ENCODE results near the gene TMEM100.

Gene TMEM100, protein sequence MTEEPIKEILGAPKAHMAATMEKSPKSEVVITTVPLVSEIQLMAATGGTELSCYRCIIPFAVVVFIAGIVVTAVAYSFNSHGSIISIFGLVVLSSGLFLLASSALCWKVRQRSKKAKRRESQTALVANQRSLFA

DNA sequence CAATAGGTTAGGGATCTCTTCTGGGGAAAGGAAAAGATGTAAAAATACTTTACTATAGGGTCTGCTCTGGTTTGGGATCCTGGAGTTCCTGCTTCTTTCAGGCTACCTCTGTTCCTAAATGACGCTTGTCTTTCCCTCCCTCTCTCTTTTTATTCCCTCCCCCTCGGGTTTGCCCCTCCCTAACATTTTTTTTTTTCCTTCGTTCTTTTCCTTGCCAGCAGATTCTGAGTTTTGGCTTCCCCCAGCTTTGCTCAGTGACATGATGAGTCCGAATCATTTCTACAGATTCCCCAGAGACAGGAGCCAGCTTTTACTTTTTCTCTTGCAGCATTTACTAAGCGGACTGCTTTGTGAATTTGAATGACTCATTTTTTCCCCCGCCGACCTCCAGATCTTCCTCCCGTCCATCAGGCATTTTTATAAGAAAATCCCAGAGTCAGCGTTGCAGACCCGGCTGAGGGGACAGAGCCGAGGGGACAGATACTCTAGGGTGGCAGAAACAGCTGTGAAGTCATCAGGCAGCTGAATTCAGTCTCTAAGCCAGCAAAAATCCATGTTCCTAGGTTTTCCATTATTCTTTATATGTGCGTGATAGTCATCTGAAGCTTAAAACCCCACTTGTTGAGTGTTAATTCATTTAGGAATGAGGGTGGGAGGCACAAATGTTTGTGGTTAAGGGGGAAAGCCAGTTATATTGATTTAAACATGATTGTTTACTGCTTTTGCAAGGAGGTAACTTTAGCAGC, at the start of gene TMEM100:
Gene TMEM100 (minus strand): TSS at position 123 of the 746 bp plus-strand sequence. CDS start 1,794 bp downstream, outside the sequence.
- DNase-seq: no peak

DNA sequence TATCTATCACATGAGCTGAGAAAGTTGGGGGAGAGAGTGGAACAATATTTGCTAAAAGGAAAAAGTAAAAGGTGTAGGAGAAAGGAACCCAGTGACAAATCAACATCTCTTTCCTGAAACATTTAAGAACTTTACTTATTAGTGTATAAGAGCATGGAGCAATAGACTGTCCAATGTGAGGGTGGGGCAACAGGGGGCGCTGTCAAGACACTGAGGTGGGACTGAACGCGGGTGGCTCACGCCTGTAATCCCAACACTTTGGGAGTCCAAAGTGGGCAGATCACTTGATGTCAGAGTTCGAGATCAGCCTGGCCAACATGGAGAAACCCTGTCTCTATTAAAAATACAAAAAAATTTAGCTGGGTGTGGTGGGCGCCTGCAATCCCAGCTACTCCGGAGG, 49.4 kb upstream of the TMEM100 start:
- no peak for DNase-seq

DNA sequence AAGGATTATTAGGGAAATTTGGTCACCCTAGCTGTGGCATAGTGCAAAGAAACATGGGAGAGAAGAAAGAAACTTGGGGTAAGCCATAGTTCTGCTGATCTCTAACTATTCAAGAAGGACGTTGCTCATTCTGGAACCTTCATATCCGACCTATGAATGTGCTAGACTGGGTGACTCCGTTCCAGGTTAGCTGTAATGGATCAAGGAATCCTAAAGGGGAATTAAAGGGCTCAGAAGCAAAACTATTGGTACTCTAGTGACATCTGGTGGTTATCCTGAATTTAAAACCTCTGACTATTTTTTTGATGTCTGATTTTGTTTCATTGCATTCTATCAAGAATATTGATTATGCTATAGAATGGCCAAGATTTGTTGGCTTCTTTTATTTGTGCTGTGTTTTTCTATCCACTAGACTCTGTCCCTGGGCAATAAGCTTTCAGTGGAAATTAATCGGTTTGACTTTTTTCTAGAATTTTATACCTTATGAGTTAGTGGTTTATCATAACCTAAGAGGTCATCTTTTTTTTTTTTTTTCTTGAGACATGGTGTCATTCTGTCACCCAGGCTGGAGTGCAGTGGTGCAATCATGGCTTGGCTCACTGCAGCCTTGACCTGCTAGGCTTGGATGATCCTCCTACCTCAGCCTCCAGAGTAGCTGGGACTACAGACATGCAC, 47.7 kb upstream of the TMEM100 start:
- DNase-seq: no peak

DNA sequence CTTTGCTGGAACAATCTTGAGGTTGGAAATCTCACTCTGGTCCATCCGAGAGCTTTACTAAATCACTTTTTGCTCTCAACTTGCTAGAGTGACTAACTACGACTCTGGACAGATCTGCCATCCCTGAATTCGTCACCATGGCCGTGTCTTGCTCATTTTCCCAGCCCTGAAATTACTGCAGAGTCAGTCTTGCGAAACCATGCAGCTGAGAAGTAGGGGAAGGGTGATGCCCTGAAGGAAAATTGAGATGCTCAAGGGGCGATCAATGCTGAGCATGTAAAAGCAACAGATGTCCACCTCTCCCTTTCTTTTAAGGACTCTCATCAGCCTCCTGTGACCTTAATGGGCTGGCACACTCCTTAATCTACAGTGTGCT, 46.9 kb upstream of the TMEM100 start:
- DNase-seq: no peak

DNA sequence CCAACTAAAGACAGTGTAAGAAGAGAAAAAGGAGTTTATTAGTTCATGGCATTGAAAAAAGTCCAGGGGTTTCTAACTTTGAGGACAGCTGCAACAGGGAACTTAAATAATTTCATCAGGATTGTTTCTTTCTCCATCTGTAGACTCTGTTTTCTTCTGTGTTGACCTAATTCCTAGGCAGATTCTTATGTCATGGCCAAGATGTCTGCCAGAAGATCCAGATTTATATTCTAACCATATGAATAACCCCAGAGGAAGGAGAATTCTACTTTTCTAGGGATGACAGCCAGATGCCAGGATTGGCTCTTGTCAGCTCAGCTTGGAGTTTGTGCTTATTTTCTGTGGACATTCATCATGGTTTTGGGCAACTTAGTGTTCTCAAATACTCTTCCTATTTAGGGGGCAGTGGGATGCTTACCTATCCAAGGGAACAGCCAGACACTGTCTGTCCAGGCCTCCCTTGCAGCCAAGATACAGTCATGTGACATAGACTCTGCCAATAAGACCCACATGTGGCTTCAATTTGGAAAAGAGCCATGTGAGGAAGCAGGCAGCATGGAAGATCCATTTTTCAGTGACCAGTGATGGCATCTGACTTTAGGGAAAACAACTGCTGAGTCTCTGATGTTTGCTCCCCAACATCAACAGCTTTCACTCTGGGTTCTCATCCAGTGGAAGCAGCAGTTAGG, 46.4 kb upstream of the TMEM100 start:
- DNase-seq: no peak

DNA sequence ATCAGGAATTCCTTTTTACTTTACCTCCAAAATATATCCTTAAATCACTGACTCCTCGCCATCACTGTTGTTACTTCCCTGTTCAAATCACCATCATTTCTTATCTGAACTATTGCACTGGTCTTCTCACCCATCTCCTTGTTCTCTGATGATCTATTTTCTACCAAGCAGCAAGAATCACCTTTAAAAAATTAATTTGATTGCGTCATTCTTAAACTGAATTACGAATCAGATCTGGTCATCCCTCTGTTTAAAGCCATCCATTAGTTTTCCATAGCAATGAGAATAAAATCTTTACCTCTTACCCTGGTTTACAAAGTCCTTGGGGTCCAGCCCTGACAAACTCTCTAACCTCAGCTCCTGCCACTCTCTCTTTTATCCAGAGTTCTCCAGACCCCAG, 42.8 kb upstream of the TMEM100 start:
- DNase-seq: no peak

DNA sequence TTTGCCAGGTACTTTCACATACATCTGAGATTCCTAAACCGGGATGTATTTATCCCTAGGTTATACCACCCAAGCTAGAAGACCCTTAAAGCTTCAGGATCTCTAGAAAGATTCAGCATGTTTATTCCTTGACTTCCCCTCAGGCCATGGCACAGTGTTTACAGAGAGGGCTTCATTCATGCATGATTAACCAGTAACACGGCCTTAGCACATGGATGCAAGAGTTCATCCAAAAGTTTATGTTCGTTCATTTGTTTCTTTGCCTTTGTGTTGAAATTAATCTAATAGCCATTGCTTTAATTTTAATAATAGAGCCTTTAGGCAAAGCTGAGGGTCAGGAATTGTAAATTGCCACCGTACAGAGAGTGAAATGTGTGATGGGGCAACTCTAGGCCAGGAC, 41.9 kb upstream of the TMEM100 start:
- DNase-seq: no peak

DNA sequence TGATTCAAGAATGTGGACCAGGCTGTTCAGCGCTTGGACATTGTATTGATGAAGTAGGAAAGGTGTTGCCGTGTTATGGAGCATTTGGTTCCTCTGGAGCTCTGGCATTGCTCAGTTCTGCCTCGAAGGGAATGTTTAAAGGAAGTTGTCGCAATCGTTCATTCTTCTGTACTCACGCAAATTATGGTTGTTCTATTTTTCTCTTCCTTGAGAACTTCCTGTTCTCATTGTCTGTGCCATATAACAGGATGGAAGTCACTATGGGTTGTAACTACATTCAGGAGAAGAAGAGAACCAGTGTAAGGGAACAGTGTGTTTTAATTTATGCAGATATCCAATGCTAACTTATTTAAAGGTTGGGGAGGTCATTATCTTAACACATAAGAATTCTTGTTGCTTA, 41.2 kb upstream of the TMEM100 start:
- DNase-seq: no peak

DNA sequence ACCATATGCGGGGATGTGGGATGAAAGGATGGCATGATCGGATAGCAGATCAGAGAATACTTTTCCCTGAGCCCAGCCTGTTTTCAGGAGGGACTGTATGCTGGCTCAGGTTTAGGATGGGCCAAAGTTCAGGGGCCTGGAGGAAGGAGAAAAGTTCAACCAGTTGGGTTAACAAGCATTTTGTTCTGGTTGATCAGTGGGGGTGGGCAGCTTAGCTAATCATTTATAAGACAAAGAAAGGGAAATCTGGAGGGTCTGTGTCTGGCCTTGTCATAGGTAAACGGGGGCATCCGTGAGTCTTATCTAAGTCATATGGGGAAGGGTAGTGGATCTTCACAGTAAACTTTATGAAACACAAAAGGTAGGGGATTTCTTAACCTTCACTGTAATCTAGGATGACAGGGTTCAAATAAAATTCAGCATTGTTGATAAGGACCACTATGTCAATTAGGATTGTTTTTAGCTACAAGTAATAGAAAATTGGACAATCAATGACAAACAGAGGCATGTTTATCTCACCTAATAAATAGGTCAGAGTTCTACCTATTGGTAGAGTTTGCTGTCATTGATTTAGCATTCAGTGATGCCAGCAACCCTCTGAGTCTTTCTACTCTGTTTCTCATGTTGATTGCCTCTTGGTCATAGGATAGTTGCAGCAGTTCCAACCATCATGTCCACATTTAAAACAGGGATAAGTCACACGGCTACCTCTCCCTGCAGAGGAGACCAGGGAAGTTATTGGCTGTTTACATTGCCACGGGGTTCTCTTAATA, 39.6 kb upstream of the TMEM100 start:
- no peak for DNase-seq

DNA sequence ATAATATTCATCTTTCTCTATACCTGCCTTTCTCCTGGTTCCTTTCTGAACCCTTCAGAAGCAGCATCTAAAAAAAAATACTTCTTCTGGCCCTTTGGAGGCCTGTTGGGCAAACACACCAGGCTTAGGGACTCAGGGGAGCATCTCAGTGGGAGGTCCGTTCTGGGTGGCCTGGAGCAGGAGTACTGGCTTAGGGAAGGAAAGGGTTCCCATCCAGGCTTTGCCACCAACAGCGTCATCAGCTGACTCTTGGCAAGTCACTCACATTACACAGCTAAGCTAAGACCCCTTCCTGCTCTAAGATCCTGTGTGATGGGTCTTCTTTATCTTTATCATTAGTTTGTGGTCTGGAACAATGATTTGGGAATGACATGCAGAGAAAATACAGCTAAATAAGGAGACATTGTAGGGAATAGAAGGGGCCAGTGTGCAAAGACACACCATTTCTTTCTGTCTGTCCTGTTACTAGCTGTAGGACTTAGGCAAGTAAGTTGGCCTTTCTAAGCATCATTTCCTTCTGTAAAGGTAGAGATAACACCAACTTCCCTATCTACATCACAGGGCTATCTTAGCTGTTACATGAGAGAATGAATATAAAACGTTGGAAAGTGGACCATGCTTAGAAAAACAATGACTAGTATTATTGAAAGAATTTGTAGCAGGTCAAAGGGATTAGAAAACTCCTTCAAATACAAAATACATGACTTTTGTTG, 38.1 kb upstream of the TMEM100 start:
- DNase-seq: no peak

DNA sequence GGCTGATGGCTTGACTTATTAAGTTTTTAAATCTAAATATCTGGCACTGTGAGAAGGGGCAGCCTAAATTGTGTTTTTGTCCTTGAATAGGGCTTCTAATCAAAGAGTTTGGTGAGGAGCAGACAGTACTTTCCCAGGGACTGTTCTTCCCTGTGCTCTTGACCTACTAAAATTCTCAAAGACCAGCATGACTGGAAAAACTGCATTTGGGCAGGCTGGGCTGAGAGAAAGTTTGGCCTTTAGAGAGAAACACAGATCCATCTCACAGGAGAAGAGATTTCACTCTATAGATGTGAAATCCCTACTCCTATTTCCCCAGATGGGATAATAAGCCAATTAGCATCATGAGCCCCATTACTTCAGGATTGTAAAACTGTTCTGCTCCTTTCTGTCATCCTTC, 35.5 kb upstream of the TMEM100 start:
- DNase-seq: no peak

DNA sequence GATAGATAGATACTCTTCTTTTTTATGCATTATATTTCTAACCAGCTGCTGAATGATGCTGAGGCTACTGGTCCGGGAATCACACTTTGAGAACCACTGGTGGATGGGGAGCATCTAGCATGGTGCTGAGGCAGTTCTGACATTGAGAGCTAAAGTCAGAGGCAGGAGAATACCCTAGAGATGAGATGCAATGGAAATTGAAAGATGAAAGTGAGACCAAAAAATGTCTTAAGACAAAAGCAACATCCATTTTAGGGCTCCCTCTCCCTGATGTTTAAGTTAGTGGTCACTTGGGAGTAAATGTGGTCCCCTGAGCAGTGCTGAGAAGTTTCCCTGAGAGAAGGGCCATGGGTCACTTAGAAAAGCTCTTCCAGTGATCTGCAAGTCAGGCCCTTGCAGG, 35.0 kb upstream of the TMEM100 start:
- DNase-seq: no peak

DNA sequence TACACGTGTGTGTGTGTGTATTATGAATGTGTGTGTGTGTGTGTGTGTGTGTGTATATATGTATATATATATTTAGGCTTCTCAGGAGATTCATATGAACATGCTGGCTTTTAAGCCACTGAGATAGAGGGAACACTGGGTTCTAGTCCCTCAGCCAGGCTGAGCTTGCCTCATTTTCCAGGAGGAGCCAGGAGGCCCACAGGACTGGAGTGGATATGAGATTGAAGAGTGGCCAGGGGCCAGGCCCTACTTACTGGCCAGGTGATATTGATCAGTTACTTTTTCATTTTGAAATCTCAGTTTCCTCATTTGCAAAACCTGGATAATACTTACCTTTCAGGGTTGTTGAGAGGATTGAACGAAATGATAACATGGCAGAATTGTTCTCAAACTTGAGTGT, 34.0 kb upstream of the TMEM100 start:
- no peak for DNase-seq

DNA sequence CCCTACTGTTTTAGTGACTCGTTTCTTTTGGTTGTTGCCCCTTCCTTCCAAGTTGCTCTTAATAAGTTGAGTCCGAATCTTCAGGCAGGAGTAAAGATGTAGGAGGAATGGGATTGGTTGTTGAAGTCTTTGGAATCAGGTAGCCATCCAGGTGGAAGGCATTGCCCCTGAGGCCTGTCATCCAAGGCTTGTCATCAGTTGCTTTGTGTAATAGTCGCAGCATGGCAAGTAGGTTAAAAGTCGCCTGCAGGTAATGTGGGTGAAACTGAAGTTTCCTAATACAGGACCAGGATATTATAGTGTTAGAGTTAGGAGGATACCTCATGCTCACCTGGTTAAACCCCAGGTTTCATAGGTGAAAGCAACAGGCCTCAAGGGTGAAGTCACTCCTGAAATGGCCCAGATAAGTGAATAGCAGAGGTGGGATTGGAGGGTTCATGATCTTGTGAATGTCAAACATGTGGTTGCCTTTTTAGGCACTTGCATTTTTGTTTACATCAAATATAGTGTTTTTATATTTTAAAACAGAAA, 29.1 kb upstream of the TMEM100 start:
- DNase-seq: no peak

DNA sequence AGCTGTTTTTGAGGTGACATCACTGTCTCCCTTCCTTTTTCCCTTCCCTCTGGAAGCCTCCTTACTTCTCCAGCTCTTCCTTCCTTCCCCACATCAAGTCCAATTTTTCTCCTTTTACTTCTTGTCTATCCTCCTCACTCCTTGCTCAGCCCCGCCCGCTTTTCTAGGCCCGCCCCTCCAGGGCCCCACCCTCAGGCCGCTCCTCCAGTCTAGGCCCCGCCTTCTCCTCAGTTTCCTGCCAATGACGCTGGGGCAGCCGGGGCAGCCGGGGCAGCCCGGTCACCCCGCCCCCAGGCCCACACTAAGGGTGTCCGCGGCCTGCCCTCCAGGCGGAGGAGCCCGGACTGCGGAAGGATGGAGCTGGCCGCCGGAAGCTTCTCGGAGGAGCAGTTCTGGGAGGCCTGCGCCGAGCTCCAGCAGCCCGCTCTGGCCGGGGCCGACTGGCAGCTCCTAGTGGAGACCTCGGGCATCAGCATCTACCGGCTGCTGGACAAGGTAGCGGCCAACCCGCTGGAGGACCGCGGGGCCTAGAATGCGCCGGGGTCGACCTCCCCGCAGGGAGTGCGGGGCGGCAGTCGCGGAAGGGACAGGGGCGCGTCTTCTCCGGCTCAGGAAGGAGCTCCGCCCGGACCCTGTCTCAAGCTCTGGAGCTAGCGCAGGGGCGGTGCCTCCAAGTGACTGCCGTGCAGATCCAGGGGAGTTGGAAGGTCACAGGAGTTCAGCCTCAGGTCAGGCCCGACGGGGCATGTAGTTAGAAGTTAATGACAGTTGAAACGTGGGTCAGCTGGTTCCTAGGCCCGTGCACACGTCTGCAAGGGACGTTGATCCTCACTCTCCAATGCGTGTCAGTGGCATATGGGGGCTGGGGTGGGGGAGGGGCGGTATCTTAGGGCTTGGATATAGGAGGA, 28.3 kb upstream of the TMEM100 start, which contains the start of gene PCTP:
Gene PCTP (plus strand): TSS at position 302 of the 908 bp plus-strand sequence. CDS start 53 bp downstream, at position 355.
- peak; percentile 90 for DNase-seq

DNA sequence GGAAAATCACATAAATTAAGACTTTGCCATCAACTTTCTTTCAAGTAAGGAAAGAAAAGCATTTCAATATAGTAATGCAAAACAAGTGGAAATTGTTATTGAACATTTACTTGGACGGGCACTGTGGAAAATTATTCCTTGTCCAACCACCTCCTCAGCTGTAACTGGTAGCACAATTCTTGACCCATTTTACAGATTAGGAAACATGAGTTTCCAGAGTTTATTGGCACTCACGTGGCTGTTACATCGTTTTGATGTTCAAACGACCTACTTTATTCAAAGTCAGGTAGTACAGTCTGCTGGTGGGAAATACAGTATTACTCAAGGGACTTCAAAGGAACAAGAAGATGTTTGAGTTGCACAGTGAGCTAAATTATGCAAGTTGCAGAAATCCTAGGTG, 27.3 kb upstream of the TMEM100 start:
- no peak for DNase-seq

DNA sequence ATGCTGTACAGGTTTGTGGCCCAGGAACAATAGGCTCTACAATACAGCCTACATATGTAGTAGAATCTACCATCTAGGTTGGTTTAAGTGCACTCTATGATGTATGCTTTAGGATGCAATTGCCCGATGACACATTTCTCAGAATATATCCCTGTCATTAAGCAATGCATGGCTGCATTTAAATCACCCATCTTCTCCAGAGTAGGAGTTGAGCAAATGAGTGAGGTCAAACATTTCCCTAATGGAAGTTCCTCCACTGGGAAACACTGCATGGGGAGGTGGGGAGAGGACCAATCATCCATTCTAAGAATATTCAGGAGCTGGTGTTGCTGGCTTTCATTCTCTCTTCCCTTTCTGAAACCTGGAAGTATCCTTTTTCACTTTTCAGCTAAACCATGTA, 26.2 kb upstream of the TMEM100 start:
- DNase-seq: no peak

DNA sequence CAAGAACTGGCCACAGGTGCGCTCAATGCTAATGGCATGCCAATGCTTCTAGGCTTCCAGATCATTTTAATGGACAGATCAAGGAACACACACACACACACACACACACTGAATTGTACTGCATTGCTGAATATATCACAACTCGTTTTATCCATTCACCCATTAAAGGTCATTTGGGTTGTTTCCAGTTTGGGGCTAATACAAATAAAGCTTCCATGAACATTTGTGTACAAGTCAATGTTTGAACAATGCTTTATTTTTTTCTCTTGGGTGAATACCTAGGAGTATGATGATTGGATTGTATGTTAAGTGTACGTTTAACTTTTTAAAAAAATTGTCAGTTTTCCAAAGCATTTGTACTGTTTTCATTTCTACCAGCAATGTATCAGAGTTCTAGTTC, 24.5 kb upstream of the TMEM100 start:
- DNase-seq: no peak

DNA sequence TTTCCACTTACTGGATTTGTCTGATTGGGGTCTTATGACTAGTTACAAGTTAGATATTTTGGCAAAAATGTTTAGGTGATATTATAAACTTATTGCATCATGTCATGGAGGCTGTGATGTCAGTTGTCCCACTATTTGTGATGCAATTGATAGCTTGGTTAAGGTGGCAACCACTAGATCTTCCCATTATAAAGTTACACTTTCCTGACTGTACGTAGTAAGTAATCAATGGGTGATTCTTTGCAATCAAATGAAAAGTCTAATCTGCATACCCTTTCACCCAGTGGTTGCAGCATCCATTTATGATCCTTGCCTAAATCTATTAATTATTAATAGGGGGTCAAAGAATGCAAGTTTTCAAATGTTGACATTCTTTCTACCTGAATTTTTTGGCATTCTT, 23.8 kb upstream of the TMEM100 start:
- no peak for DNase-seq

DNA sequence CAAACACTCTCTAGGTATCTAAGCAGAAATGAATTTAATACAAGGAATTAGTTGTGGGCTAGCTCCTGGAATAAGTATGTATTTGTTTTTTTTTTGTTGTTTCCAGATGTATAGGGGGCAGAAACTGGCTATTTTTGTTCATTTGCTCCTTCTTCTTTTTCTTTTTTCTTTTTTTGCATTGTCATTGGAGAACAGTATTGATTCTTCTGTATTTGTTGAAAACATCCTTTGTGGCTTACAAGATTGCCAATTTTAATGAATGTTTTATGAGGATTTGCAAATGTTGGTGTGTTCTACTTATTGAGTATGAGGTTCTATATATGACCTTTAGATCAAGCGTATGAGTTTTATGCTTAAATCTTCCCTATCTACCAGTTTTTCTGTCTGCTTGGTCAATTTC, 22.6 kb upstream of the TMEM100 start:
- no peak for DNase-seq
